ENCODE measurements around the gene CCDC33.

CCDC33 gene

DNA sequence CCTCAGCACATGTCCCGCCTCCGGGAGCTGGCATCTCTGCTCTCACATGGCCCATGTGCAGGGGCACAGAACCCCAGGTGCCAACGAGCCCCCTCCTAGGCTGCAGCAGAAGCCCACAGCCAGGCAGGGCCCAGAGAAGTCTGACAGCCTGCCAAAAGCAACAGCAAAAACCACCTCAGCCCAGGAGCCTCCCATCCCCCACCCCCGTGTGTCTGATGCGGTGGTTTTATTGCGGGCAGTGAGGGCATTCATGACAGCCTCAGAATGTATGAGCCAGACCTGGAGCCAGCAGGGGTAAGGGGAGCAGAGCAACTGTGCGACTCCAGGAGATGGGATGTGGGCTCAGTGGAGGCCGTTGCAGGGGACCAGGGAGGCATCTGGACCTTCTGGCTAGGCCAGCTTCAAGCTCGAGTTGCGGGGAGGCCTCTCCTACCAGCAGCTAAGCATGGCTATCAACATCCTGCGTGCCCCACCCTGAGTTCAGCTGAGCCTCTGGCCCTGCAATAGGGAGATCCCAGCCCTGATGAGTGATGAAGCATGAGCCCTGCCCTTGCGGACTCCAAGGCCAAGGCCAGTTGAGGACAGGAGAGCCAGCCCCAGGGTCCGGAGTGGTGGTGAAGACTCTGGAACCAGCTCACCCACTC, 78.8 kb downstream of the CCDC33 start:
- no peak for DNase-seq (ENCODE audit: extremely low read depth, low read depth)
- TF ChIP-seq, protein P1, sequence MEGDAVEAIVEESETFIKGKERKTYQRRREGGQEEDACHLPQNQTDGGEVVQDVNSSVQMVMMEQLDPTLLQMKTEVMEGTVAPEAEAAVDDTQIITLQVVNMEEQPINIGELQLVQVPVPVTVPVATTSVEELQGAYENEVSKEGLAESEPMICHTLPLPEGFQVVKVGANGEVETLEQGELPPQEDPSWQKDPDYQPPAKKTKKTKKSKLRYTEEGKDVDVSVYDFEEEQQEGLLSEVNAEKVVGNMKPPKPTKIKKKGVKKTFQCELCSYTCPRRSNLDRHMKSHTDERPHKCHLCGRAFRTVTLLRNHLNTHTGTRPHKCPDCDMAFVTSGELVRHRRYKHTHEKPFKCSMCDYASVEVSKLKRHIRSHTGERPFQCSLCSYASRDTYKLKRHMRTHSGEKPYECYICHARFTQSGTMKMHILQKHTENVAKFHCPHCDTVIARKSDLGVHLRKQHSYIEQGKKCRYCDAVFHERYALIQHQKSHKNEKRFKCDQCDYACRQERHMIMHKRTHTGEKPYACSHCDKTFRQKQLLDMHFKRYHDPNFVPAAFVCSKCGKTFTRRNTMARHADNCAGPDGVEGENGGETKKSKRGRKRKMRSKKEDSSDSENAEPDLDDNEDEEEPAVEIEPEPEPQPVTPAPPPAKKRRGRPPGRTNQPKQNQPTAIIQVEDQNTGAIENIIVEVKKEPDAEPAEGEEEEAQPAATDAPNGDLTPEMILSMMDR (IDR thresholded peaks at IDR 0.05; ENCODE audit: low read depth, low read length, missing control alignments), result no peak
- H3K4me3 ChIP-seq (replicated peaks; ENCODE audit: low read depth, low read length), result no peak overlapping the region

DNA sequence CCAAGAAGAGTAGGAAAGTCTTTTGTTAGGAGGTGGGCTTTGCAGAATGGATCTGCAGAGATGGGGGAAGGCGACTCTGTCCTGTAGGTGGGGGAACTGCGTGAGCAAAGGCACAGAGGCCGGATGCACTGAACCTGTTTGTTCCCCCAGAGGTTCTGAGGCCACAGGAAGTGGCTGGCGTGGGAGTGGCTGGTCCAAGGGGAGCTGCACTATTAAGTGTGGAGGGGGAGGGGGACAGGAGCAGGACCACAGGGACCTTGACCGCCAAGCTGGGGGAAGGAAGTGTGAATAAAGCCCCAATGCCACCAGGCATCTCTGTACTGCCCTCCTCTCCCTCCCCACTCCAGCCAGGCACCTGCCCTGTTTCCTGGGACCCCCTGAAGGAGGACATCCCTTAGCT, 79.5 kb downstream of the CCDC33 start:
- TF ChIP-seq, protein P1 (IDR thresholded peaks at IDR 0.05; ENCODE audit: low read depth, low read length, missing control alignments), result no peak
- H3K4me3 ChIP-seq (replicated peaks; ENCODE audit: low read depth, low read length), result no peak overlapping the region
- no peak for DNase-seq (ENCODE audit: extremely low read depth, low read depth)

DNA sequence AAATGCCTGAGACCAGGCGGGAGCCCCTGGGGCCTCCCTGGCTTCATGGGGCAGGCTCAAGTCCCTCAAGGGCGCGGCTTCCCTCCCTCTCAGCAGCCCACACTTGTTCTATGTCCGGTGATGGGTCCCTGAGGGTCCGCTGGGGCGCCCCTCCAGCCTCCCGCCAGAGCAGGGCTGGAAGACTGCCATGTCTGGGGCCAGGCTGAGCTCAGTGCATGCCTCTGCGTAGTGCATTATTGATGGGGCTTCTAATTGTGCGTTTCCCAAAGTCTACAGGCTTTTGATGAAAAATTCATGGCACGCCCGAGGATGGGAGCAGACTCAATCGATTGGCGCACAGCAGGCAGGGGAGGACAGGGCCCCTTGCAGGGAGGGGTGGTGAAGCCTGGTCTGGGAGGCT, 80.0 kb downstream of the CCDC33 start:
- no peak overlapping the region for H3K4me3 ChIP-seq (replicated peaks; ENCODE audit: low read depth, low read length)
- TF ChIP-seq, protein P1 (IDR thresholded peaks at IDR 0.05; ENCODE audit: low read depth, low read length, missing control alignments), result no peak
- DNase-seq (ENCODE audit: extremely low read depth, low read depth), result no peak

DNA sequence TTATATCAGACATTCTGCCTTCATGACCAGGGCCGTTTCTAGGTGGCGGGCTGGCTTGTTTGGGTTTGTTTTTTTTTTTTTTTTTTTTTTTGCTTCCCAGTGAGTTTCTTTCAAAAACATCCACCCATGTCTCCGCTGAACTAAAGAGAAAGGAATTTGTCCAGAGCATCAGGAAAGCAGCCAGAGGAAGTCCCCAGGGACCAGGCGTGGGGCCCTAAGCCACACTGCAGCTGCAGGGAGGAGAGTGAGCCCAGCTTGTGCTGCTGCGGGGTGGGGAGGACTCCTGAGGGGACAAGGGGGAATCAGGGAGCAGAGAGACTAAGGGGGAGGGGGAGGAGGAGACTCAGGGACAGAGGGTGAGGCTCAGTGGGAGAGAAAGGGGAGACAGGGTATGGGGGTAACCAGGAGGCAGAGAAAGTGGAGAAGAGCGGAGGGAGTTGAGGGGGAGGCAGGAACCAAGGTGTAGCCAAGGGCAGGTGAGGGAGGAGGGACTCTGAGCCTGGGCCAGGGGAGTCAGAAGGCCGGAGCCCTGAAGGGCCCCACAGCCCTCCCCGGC, 81.8 kb downstream of the CCDC33 start:
- TF ChIP-seq, protein P1 (IDR thresholded peaks at IDR 0.05; ENCODE audit: low read depth, low read length, missing control alignments), result no peak
- DNase-seq (ENCODE audit: extremely low read depth, low read depth), result peak; percentile 25
- no peak overlapping the region for H3K4me3 ChIP-seq (replicated peaks; ENCODE audit: low read depth, low read length)

DNA sequence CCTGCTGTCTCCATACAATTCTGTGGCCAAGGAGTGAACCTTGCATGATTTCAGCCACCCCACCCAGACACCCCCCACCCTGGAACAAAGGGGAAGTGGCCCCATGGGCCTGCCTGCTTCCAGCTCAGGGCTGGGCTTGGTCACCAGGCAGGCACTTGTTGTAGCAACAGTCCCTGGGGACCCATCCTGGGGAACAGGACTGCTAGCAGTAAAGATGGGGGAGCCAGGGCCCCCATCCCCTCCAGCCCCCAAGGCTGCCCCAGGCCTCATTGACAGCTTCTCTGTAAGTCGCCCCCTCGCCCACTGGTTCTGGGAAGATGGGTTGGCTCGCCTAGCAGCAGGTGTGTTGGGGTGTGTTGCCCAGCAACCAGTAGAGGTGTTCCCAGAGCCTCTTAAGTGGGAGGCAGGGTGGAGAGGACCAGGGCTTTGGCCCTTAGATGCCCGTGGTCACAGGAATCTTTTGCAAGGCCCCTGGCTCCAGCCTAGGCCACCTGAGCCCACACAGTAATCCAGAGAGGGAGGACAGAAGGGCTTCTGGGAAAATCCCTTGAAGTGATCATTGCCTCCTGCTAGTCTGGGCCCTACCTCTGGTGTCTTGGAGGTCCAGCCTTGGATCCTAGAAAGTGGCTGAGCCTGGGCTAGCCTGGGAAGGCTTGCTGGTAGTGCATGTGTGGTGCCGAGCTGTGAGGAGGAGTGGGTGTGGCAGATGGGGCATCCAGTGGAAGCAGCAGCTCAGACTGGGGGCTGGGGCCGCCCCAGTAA, 82.4 kb downstream of the CCDC33 start:
- TF ChIP-seq, protein P1 (IDR thresholded peaks at IDR 0.05; ENCODE audit: low read depth, low read length, missing control alignments), result no peak
- H3K4me3 ChIP-seq (replicated peaks; ENCODE audit: low read depth, low read length), result no peak overlapping the region
- DNase-seq (ENCODE audit: extremely low read depth, low read depth), result no peak

DNA sequence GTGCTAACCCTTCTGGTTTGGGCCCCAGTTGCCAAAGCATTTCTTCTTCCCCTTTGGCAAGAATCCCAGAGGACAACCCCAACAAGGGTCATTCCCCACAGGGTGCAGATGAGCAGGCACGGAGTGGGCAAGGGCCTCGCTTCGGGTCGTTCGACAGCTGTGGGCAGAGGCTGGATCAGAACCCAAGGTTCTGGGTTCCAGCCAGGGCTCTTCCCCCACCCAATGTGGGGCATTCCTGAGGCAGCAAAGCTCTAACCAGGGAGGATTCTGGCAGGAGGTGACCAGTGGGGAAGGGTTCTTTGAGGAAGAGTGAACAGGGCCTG, 83.0 kb downstream of the CCDC33 start:
- no peak overlapping the region for H3K4me3 ChIP-seq (replicated peaks; ENCODE audit: low read depth, low read length)
- TF ChIP-seq, protein P1 (IDR thresholded peaks at IDR 0.05; ENCODE audit: low read depth, low read length, missing control alignments), result no peak
- DNase-seq (ENCODE audit: extremely low read depth, low read depth), result no peak
